Neural cell (in vitro differentiated cells): ENCODE measurements around the gene PRDM12. TPM values are rescaled to one million over a fixed set of nuclear protein-coding genes. Genes with fewer than 3 reads are reported as not detected.

Experiments
- H2AFZ ChIP-seq: fragments of 200-600, 300-800 bp; sonication (generic), shearing (Covaris generic); 2 replicates; pipeline ENCODE4 v1.6.0; 2014; ENCODE audit warnings: low read depth, mild to moderate bottlenecking, antibody characterized with exemption, low read length, moderate library complexity
- H3F3A ChIP-seq: fragments of 200-600 bp; shearing (Covaris generic); 2 replicates; pipeline ENCODE4 v1.6.1; 2016; ENCODE audit warnings: mild to moderate bottlenecking, moderate library complexity, mixed read lengths, antibody characterized with exemption, low read length; ENCODE audit not compliant: insufficient read depth, poor library complexity, severe bottlenecking
- H3K27ac ChIP-seq: fragments of 200-600, 300-800 bp; sonication (generic), shearing (Covaris generic); 2 replicates; pipeline ENCODE4 v1.5.1; 2014; ENCODE audit warnings: mild to moderate bottlenecking, low read length, moderate library complexity
- H3K27me3 ChIP-seq: fragments of 300-800, 200-600 bp; sonication (generic), shearing (Covaris generic); 2 replicates; pipeline ENCODE4 v1.6.0; 2014; ENCODE audit warnings: mild to moderate bottlenecking, low read depth, low read length, moderate library complexity; ENCODE audit not compliant: insufficient read depth
- H3K36me3 ChIP-seq: fragments of 300-800, 200-600 bp; sonication (generic), shearing (Covaris generic); 2 replicates; pipeline ENCODE4 v1.5.1; 2014; ENCODE audit warnings: mild to moderate bottlenecking, antibody characterized with exemption, low read length, moderate library complexity; ENCODE audit not compliant: insufficient read depth
- H3K4me2 ChIP-seq: fragments of 300-800, 200-600 bp; sonication (generic), shearing (Covaris generic); 2 replicates; pipeline ENCODE4 v1.6.0; 2014; ENCODE audit warnings: mild to moderate bottlenecking, low read length
- H3K4me3 ChIP-seq: fragments of 300-800, 200-600 bp; sonication (generic), shearing (Covaris generic); 2 replicates; pipeline ENCODE4 v1.5.1; 2014; ENCODE audit warnings: mild to moderate bottlenecking, low read length, moderate library complexity
- H3K79me2 ChIP-seq: fragments of 200-600 bp; shearing (Covaris generic); replicated peaks from 2 replicates; pipeline ENCODE4 v1.6.0; 2014; ENCODE audit warnings: mild to moderate bottlenecking, low read length, moderate library complexity; ENCODE audit not compliant: insufficient read depth
- H3K9ac ChIP-seq: fragments of 300-800, 200-600 bp; sonication (generic), shearing (Covaris generic); 2 replicates; pipeline ENCODE4 v1.6.1; 2016; ENCODE audit warnings: mild to moderate bottlenecking, low read length, mixed read lengths
- H3K9me2 ChIP-seq: fragments of 200-600 bp; shearing (Covaris generic); 2 replicates; pipeline ENCODE4 v1.6.1; 2016; ENCODE audit warnings: mild to moderate bottlenecking, low read length, mixed read lengths; ENCODE audit not compliant: insufficient read depth
- H3K9me3 ChIP-seq: fragments of 200-600, 300-800 bp; sonication (generic), shearing (Covaris generic); 2 replicates; pipeline ENCODE4 v1.6.1; 2016; ENCODE audit warnings: mild to moderate bottlenecking, mixed run types, low read length, moderate library complexity, mixed read lengths
- H4K20me1 ChIP-seq: fragments of 200-600 bp; shearing (Covaris generic); 2 replicates; pipeline ENCODE4 v1.6.1; 2016; ENCODE audit warnings: mild to moderate bottlenecking, mixed run types; ENCODE audit not compliant: insufficient read depth
- EP300 ChIP-seq: fragments of 450-650 bp; conservative IDR thresholded peaks from 2 replicates; pipeline ENCODE4 v1.6.1; 2014; ENCODE audit warnings: antibody characterized with exemption, mild to moderate bottlenecking, moderate library complexity; ENCODE audit not compliant: poor library complexity, severe bottlenecking
- EZH2 ChIP-seq: fragments of 200-600, 300-800 bp; shearing (Covaris generic), sonication (generic); IDR thresholded peaks from 2 replicates; pipeline ENCODE4 v1.6.1; 2014; ENCODE audit warnings: antibody characterized with exemption, low read length, borderline replicate concordance, mild to moderate bottlenecking; ENCODE audit not compliant: insufficient read depth, poor library complexity, severe bottlenecking
- MXI1 ChIP-seq: fragments of 450-650 bp; conservative IDR thresholded peaks from 2 replicates; pipeline ENCODE4 v1.6.1; 2014; ENCODE audit warnings: antibody characterized with exemption, mild to moderate bottlenecking; ENCODE audit not compliant: poor library complexity, severe bottlenecking
- POLR2AphosphoS5 ChIP-seq: IDR thresholded peaks from 2 replicates; pipeline ENCODE4 v1.6.1; 2012
- RAD21 ChIP-seq: fragments of 450-650 bp; conservative IDR thresholded peaks from 2 replicates; pipeline ENCODE4 v1.6.1; 2014; ENCODE audit warnings: antibody characterized with exemption, mild to moderate bottlenecking, moderate library complexity
- SMC3 ChIP-seq: fragments of 450-650 bp; conservative IDR thresholded peaks from 2 replicates; pipeline ENCODE4 v1.6.1; 2014; ENCODE audit warnings: antibody characterized with exemption, mild to moderate bottlenecking, moderate library complexity; ENCODE audit not compliant: poor library complexity
- TAF1 ChIP-seq: IDR thresholded peaks from 2 replicates; pipeline ENCODE4 v1.6.1; 2012; ENCODE audit warnings: low read depth
- polyA plus RNA-seq: library from polyadenylated mRNA; depleted of rRNA; stranded (reverse); fragments of >200 nt; gene quantifications from 2 replicates; pipeline ENCODE4 v1.2.3, GENCODE V29; 2014
- TF ChIP-seq, protein P1 (sequence below): fragments of 450-650 bp; IDR thresholded peaks from 2 replicates; pipeline ENCODE4 v1.5.1; 2014; ENCODE audit warnings: antibody characterized with exemption, mild to moderate bottlenecking, moderate library complexity; ENCODE audit not compliant: poor library complexity, severe bottlenecking
- TF ChIP-seq, protein P2 (sequence below): IDR thresholded peaks from 2 replicates; pipeline ENCODE4 v1.6.1; 2012; ENCODE audit warnings: borderline replicate concordance

PRDM12 gene
- polyA plus RNA-seq, 1 donor from 2014 or later = 0.17 TPM

DNA sequence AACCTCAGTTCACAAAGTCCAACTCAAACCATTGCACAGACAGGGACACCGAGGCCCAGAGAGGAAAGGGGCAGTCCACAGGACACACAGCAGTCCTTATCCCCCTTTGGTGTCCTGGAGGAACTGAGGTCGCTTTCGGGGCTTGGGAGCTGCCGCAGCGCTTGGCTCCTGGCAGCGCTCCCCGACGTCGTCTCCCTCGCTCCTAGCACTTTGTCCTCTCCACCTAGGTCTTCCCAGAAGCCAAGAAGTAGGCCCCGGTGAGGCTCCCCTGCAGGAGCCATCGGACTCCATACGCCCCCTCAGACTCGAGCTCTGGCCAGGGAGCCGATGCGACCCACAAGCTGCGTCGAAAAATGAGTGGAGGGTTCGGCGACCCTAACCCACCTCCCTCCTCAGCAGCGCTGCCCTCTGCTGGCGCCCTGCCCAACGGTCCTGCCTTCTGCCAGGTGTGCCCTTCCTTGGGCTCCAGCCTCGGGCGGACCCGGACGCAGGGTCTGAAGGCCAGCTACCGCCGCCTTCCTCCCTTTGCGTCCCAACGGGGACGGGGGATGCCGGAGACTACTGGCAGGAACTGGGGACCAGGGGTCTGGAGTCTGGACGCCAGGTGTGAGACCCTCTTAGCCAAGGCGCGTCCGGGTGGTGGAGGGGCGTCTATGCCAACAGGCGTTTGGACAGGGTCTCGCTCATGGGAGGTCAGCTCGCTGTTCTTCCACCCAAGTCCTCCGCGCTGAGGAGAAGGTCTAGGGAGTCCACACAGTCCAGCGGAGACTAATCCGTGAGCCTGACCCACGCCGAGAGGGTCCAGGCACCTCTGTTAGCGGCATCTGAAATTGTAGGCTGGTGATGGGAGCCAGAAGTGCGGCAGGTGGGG, 2.1 kb upstream of the PRDM12 start:
- Histone ChIP-seq H3F3A (no peaks in the 10 kb centered on the region), H3K9ac (no peak overlapping the region), H4K20me1 (no peaks in the 10 kb centered on the region), H3K27me3 (peaks cover 94% of the 10 kb centered on the region), H3K9me2 (no peaks in the 10 kb centered on the region), H2AFZ (no peak overlapping the region), H3K79me2 (no peaks in the 10 kb centered on the region), H3K9me3 (peaks cover 2% of the 10 kb centered on the region), H3K4me2 (no peak overlapping the region), H3K27ac (no peak overlapping the region), H3K36me3 (no peaks in the 10 kb centered on the region), H3K4me3 (no peak overlapping the region)
- TF ChIP-seq EP300 = no peak
- TF ChIP-seq RAD21 = no peak
- TF ChIP-seq EZH2 = peak; percentile 93
- TF ChIP-seq, protein P1, sequence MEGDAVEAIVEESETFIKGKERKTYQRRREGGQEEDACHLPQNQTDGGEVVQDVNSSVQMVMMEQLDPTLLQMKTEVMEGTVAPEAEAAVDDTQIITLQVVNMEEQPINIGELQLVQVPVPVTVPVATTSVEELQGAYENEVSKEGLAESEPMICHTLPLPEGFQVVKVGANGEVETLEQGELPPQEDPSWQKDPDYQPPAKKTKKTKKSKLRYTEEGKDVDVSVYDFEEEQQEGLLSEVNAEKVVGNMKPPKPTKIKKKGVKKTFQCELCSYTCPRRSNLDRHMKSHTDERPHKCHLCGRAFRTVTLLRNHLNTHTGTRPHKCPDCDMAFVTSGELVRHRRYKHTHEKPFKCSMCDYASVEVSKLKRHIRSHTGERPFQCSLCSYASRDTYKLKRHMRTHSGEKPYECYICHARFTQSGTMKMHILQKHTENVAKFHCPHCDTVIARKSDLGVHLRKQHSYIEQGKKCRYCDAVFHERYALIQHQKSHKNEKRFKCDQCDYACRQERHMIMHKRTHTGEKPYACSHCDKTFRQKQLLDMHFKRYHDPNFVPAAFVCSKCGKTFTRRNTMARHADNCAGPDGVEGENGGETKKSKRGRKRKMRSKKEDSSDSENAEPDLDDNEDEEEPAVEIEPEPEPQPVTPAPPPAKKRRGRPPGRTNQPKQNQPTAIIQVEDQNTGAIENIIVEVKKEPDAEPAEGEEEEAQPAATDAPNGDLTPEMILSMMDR = peak; percentile 25

DNA sequence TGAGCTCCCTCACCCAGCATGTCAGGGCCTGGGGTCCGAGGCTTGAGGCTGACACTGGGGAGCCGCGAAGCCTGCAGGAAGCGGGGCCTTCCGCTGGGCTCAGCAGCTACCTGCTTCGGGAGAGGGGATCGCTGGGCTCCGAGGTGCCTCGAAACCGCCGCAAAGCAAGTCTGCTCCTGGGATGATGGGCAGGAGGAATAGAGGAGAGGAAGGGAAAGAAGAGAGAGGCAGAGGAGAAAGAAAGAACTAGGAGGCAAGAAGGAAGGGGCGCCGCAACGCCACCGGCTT, 1.5 kb upstream of the PRDM12 start:
- Histone ChIP-seq H3K9me3 (peaks cover 2% of the 10 kb centered on the region), H2AFZ (no peak overlapping the region), H3K79me2 (no peaks in the 10 kb centered on the region), H4K20me1 (no peaks in the 10 kb centered on the region), H3K4me3 (no peak overlapping the region), H3K9ac (no peak overlapping the region), H3K9me2 (no peaks in the 10 kb centered on the region), H3K36me3 (no peaks in the 10 kb centered on the region), H3F3A (no peaks in the 10 kb centered on the region), H3K27me3 (peaks cover 100% of the 10 kb centered on the region), H3K27ac (no peak overlapping the region), H3K4me2 (no peak overlapping the region)
- TF ChIP-seq POLR2AphosphoS5 (no peak), EP300 (no peak), RAD21 (no peak), TAF1 (no peak), MXI1 (no peak), EZH2 (no peak), SMC3 (no peak)
- TF ChIP-seq, protein P1 = no peak
- TF ChIP-seq, protein P2, sequence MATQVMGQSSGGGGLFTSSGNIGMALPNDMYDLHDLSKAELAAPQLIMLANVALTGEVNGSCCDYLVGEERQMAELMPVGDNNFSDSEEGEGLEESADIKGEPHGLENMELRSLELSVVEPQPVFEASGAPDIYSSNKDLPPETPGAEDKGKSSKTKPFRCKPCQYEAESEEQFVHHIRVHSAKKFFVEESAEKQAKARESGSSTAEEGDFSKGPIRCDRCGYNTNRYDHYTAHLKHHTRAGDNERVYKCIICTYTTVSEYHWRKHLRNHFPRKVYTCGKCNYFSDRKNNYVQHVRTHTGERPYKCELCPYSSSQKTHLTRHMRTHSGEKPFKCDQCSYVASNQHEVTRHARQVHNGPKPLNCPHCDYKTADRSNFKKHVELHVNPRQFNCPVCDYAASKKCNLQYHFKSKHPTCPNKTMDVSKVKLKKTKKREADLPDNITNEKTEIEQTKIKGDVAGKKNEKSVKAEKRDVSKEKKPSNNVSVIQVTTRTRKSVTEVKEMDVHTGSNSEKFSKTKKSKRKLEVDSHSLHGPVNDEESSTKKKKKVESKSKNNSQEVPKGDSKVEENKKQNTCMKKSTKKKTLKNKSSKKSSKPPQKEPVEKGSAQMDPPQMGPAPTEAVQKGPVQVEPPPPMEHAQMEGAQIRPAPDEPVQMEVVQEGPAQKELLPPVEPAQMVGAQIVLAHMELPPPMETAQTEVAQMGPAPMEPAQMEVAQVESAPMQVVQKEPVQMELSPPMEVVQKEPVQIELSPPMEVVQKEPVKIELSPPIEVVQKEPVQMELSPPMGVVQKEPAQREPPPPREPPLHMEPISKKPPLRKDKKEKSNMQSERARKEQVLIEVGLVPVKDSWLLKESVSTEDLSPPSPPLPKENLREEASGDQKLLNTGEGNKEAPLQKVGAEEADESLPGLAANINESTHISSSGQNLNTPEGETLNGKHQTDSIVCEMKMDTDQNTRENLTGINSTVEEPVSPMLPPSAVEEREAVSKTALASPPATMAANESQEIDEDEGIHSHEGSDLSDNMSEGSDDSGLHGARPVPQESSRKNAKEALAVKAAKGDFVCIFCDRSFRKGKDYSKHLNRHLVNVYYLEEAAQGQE = no peak
